Measurements from ENCODE around the gene ACBD3.

GRCh38 chr1:226202246-226202645 is 15.7 kb upstream of the ACBD3 start:
- TF ChIP-seq TCF12 (IDR thresholded peaks at IDR 0.05; ENCODE audit: low read depth, low read length), result no peak
- no peak for TF ChIP-seq ZNF274 (IDR thresholded peaks at IDR 0.05; ENCODE audit: borderline replicate concordance, extremely low read depth, low read length)
- TF ChIP-seq EP300 (IDR thresholded peaks at IDR 0.05; ENCODE audit: borderline replicate concordance in 1 of 2, low read depth in 2 of 2, low read length in 2 of 2), result no peak
- no peak for TF ChIP-seq JUN (IDR thresholded peaks at IDR 0.05; ENCODE audit: low read depth, low read length)
- no peak for TF ChIP-seq POLR2A (IDR thresholded peaks at IDR 0.05; ENCODE audit: control extremely low read depth in 1 of 2, low read depth in 2 of 2, low read length in 2 of 2)
- no peak for TF ChIP-seq POLR2AphosphoS5 (IDR thresholded peaks at IDR 0.05; ENCODE audit: low read depth, low read length)
- TF ChIP-seq CBX5 (IDR thresholded peaks at IDR 0.05; ENCODE audit: low read depth, low read length), result no peak
- no peak for TF ChIP-seq SP2 (IDR thresholded peaks at IDR 0.05; ENCODE audit: low read length)
- TF ChIP-seq CTCF (IDR thresholded peaks at IDR 0.05; ENCODE audit: control extremely low read depth in 1 of 3, insufficient read depth in 1 of 3, low read depth in 1 of 3, low read length in 3 of 3), result no peak
